Measurements from ENCODE around the gene SRGAP3.
"Not testable (repeated sequence)": the region's sequence is repeated elsewhere in the genome, so short reads cannot be mapped to it uniquely, and the experiment has no call there.

SRGAP3 gene

DNA sequence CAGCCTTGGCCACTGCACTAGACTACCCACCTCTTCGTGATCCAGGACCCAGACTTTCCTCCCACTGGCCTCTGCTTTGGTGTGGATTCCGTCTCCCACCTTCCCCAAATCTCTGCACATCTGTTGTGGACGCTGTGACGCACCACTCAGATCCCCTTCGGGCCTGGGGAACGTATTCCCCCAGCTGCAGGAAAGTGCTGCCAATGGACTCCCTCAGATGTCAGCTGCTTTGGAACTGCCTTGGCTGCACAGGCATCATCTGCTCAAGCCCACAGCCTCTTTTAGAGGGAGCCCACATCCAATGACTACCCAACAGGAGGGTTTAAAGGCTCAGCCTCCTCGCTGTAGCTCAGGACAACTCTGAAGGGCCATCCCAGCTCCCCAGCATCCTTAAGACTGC is 152.0 kb downstream of the SRGAP3 start:
- DNase-seq (ENCODE audit: low read depth in 2 of 2, low spot score in 1 of 2): no peak

DNA sequence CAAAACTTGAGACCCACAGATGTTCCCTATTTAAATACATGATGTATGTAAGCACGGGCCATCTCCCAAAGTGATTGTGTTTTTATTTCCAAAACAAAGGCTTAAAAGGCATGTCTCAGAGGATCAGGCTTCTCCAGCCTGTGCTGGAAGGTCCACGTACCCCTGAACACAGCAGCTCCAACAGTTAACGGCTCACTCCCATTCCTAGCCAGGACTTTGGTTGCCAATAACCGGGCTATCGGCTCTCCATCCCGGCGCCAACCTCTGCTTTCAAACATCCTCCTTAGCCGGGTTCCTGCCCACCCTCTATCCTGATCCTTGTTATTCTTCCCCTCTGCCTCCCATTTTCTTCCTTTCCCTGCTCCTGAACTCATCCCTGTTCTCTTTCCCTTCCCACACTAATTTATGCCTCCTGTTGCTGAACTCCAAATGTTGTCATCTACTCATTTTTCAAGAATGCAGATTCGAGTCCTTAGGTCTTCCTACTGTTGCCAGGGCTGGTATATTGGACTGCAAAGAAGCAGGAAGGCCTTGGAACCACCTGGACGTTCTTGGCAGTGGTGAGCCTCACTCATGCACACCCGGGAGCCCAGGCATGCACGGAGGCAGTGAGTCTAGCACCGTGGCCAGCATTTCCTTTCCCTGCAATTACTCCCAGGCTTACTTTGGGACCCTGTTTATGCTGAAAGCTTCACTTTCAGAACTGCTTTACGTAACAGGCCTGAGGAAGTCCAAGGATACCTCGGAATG is 157.8 kb downstream of the SRGAP3 start:
- no peak for DNase-seq (ENCODE audit: low read depth in 2 of 2, low spot score in 1 of 2)

- no peak for DNase-seq (ENCODE audit: low read depth in 2 of 2, low spot score in 1 of 2)
Observed at GRCh38 chr3:9088441-9089353, 160.7 kb downstream of the SRGAP3 start.

- DNase-seq (ENCODE audit: low read depth in 2 of 2, low spot score in 1 of 2): no peak
Observed at GRCh38 chr3:9087831-9088413, 161.5 kb downstream of the SRGAP3 start.

- not testable (repeated sequence) for DNase-seq (ENCODE audit: low read depth in 2 of 2, low spot score in 1 of 2)
Observed at GRCh38 chr3:9085428-9085827, 164.0 kb downstream of the SRGAP3 start.

DNA sequence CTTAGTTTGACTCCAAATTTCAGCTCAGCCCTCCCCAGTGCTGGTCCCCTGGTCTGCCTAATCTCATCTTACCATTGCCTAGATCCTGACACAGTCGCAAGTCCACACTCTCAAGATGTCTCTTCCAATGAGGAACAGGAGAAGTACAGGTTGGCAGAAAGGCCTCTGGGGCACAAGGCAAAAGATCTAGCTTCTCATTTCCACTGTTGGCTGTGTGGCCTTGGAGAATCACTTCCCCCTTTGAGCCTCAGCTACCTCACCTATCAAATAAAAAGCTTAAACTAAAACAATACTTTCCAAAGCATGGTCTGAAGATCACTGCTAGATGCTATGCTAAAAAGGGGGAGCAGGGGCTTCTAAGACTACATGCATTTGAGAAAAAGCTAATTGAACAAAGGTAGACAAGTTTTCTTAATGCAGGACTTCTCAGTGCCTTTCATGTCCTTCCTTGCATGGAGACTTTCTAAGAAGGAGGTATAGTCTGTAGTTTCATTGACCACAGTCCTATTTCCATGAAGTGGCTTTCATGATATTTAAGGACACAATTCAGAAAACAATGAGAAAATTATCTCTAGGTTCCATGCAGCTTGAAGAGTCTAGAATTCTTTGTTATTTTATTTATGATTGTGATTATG is 168.1 kb downstream of the SRGAP3 start:
- no peak for DNase-seq (ENCODE audit: low read depth in 2 of 2, low spot score in 1 of 2)

GRCh38 chr3:9080163-9080562 is 169.3 kb downstream of the SRGAP3 start:
- DNase-seq (ENCODE audit: low read depth in 2 of 2, low spot score in 1 of 2): no peak

GRCh38 chr3:9079676-9080075 is 169.8 kb downstream of the SRGAP3 start:
- DNase-seq (ENCODE audit: low read depth in 2 of 2, low spot score in 1 of 2): no peak

GRCh38 chr3:9078561-9079240 is 170.7 kb downstream of the SRGAP3 start:
- DNase-seq (ENCODE audit: low read depth in 2 of 2, low spot score in 1 of 2): no peak

DNA sequence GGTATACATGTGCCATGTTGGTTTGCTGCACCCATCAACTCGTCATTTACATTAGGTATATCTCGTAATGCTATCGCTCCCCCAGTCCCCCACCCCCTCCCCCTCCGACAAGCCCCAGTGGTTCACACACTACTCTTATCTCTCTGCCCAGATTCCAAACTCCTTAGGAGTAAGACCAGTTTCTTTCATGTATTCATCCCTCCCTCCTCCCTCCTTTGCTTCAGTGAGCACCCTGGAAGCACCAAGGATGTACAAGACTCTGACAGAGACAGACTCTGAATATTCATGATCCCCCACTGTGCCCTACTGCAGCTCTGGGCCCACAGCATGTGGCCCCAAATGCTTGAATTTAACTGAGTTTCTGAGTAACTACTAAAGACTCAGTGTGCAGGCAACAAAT is 172.4 kb downstream of the SRGAP3 start:
- DNase-seq (ENCODE audit: low read depth in 2 of 2, low spot score in 1 of 2): no peak

DNA sequence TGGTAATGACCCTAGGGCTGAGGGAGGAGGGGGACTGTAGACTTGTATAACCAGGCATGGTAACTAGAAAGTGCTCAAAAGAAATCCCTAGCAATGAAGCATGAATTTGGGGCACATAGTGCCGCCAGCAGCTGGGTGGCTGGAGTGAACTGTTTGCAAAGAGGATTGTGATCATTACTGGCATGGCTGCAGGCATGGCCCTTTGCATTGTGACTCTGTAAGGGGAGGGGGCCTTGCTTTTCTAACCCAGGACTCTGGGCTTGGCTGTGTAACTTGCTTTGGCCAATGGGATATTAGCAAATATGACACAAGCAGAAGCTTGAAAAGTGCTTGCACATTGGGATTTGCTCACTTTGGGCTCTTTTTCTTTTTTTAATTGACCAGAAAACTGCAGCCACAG is 173.7 kb downstream of the SRGAP3 start:
- no peak for DNase-seq (ENCODE audit: low read depth in 2 of 2, low spot score in 1 of 2)

DNA sequence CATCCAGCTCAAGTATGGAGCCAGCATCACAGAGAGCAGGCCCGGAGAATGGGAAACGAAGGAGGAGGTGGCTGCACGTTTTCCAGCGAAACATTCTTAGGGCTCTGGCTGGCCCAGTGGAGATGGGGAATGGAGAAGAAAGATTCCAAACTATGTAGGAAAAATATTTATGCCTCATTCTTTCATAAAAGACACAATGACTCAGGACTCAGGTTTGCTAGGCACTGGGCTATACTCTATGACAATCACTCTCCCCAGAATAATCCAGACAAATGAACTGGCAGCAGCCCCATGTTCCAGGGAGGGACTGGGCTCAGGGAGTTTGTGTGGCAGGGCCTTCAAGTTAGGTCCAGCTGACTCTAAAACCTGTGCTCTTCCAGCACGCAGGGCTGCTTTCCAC is 175.4 kb downstream of the SRGAP3 start:
- no peak for DNase-seq (ENCODE audit: low read depth in 2 of 2, low spot score in 1 of 2)

GRCh38 chr3:9072667-9073009 is 176.8 kb downstream of the SRGAP3 start:
- no peak for DNase-seq (ENCODE audit: low read depth in 2 of 2, low spot score in 1 of 2)

DNA sequence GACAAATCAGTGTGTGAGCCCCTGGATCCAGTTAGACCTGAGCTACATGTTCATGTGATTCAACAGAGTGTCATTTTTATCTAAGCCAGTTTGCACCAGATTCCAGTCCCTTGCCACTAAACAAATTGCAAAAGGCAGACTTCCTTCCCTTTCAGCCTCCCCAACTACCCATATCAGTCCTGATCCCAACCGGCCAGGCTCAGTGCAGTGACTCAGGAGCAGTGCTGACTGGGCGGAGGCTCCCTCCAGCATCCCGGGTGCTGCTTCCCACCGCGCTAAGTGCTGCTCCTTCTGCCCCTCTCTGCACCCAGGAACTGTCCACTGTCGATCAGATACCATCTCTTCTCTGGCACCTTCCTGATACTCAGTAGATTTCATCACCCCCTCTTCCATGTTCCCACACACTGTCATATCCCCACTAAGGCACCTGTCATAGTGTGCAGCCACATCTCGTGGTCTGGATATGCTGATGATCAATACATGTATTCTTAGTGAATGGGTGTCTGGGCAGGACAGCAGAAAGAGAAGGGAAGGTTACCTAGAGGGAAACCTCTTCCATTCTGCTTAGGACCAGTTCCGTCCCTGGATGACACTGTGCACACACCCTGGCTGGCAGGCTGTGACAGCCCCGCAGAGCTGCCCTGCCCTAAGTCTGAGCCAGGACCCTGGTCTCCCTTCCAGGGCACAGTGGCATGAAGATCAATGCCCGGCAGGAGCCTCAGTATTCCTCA is 177.3 kb downstream of the SRGAP3 start:
- DNase-seq (ENCODE audit: low read depth in 2 of 2, low spot score in 1 of 2): no peak

DNA sequence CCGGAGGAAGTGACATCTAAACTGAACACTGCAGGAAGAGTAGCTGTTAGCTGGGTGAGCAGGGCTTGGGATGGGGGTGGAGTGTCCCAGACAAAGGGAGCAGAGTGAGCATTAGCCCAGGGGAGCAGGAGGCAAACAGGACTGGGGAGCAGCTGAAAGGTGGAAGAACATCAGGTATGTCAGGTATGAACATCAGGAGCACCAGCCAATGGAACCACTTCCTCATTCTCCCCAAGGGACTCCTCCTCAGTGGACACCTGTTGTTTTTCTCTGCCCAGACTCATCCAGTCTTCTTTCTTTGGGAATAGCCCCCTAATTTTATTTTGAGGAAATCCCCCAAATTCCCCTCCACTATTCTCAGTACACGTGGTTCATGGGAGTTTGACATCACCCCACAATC is 178.5 kb downstream of the SRGAP3 start:
- DNase-seq (ENCODE audit: low read depth in 2 of 2, low spot score in 1 of 2): no peak

- no peak for DNase-seq (ENCODE audit: low read depth in 2 of 2, low spot score in 1 of 2)
Observed at GRCh38 chr3:9069971-9070370, 179.5 kb downstream of the SRGAP3 start.

GRCh38 chr3:9068051-9068450 is 181.4 kb downstream of the SRGAP3 start:
- DNase-seq (ENCODE audit: low read depth in 2 of 2, low spot score in 1 of 2): no peak

- no peak for DNase-seq (ENCODE audit: low read depth in 2 of 2, low spot score in 1 of 2)
Observed at GRCh38 chr3:9067352-9067975, 182.0 kb downstream of the SRGAP3 start.

DNA sequence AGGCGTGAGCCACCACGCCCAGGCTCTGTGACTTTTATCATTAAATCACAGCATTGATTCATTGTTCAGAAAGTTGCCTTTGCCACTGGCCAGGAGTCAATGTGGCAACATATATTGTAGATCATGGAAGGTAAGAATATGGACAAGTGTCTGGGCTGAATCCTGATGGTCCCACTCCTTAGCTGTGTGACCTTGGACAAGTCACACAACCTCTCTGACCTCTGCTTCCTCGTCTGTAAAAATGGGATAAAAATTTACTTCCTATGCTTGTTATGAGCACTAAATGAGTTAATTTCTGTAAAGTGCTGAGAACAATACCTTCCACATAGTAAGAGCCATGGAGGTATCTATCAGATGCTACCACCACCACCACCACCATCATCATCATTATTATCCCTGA is 182.7 kb downstream of the SRGAP3 start:
- DNase-seq (ENCODE audit: low read depth in 2 of 2, low spot score in 1 of 2): no peak

- DNase-seq (ENCODE audit: low read depth in 2 of 2, low spot score in 1 of 2): no peak
Observed at GRCh38 chr3:9066141-9066540, 183.3 kb downstream of the SRGAP3 start.
